Neutrophil (primary cell): ENCODE measurements around the gene HAP1.

Source experiments
- H3K27ac ChIP-seq: fragments of 200-600 bp; sonication (generic); 2 replicates; pipeline ENCODE4 v1.5.1; 2016; ENCODE audit warnings: mild to moderate bottlenecking, moderate library complexity
- H3K27me3 ChIP-seq: fragments of 200-600 bp; sonication (generic); 2 replicates; pipeline ENCODE4 v1.6.0; 2016; ENCODE audit warnings: mild to moderate bottlenecking
- H3K36me3 ChIP-seq: fragments of 200-600 bp; sonication (generic); 2 replicates; pipeline ENCODE4 v1.5.1; 2017
- H3K4me1 ChIP-seq, 2 experiments: fragments of 200-600 bp in 1 of 2; sonication (generic) in 1 of 2; 1 replicate in 1 of 2; 2 replicates in 1 of 2; pipeline versions ENCODE4 v1.5.1 to v1.6.1; 2013 to 2016; ENCODE audit warnings: low read depth in 1 of 2, low read length in 1 of 2, mild to moderate bottlenecking in 1 of 2, moderate library complexity in 1 of 2; ENCODE audit not compliant: control insufficient read depth in 1 of 2, insufficient read depth in 1 of 2
- H3K4me3 ChIP-seq, 2 experiments: fragments of 200-600 bp in 1 of 2; sonication (generic) in 1 of 2; 1 replicate in 1 of 2; 2 replicates in 1 of 2; pipeline ENCODE4 v1.5.1; 2013 to 2016; ENCODE audit warnings: low read depth in 1 of 2, low read length in 1 of 2, mild to moderate bottlenecking in 1 of 2, moderate library complexity in 1 of 2
- H3K9me3 ChIP-seq: fragments of 200-600 bp; sonication (generic); 2 replicates; pipeline ENCODE4 v1.5.1; 2016
- CTCF ChIP-seq: fragments of 200-600 bp; sonication (generic); IDR thresholded peaks from 2 replicates; pipeline ENCODE4 v1.5.1; 2016; ENCODE audit warnings: antibody characterized with exemption

HAP1 gene

GRCh38 chr17:41731836-41732235 lies 2.6 kb downstream of the HAP1 start:
- Histone ChIP-seq H3K9me3 (no peaks in the 10 kb centered on the region), H3K4me3 (no peak overlapping the region), H3K27me3 (peaks cover 68% of the 10 kb centered on the region), H3K36me3 (no peaks in the 10 kb centered on the region), H3K4me1 (peaks cover 0 to 3% of the 10 kb centered on the region in 2 experiments), H3K27ac (no peak overlapping the region)
- no peak for TF ChIP-seq CTCF

GRCh38 chr17:41730479-41730878 lies 4.0 kb downstream of the HAP1 start:
- no peaks in the 10 kb centered on the region for H3K36me3 ChIP-seq
- no peaks in the 10 kb centered on the region for H3K9me3 ChIP-seq
- H3K27me3 ChIP-seq = peaks cover 54% of the 10 kb centered on the region
- TF ChIP-seq CTCF = no peak
- H3K27ac ChIP-seq = no peak overlapping the region
- H3K4me1 ChIP-seq = peaks cover 0 to 3% of the 10 kb centered on the region in 2 experiments
- no peak overlapping the region for H3K4me3 ChIP-seq

- Histone ChIP-seq H3K27ac (no peak overlapping the region), H3K9me3 (no peaks in the 10 kb centered on the region)
- no peak for TF ChIP-seq CTCF
Measured at GRCh38 chr17:41728056-41728455, 6.4 kb downstream of the HAP1 start.

GRCh38 chr17:41725134-41725533 lies 9.3 kb downstream of the HAP1 start:
- Histone ChIP-seq H3K9me3 (no peaks in the 10 kb centered on the region), H3K36me3 (no peaks in the 10 kb centered on the region), H3K4me3 (no peak overlapping the region), H3K4me1 (no peaks in the 10 kb centered on the region), H3K27ac (no peak overlapping the region), H3K27me3 (peaks cover under 1% of the 10 kb centered on the region)
- TF ChIP-seq CTCF = no peak

More at GRCh38 chr17:41728056-41728455, 6.4 kb downstream of the HAP1 start:
- Histone ChIP-seq H3K4me3 (no peak overlapping the region), H3K27me3 (peaks cover 30% of the 10 kb centered on the region), H3K4me1 (no peaks in the 10 kb centered on the region), H3K36me3 (no peaks in the 10 kb centered on the region)

- no peak overlapping the region for H3K4me3 ChIP-seq
- no peaks in the 10 kb centered on the region for H3K27me3 ChIP-seq
- no peak for TF ChIP-seq CTCF
Measured at GRCh38 chr17:41724476-41725050, 9.9 kb downstream of the HAP1 start.

More at GRCh38 chr17:41724476-41725050, 9.9 kb downstream of the HAP1 start:
- H3K9me3 ChIP-seq = no peaks in the 10 kb centered on the region
- H3K4me1 ChIP-seq = no peaks in the 10 kb centered on the region
- no peak overlapping the region for H3K27ac ChIP-seq
- no peaks in the 10 kb centered on the region for H3K36me3 ChIP-seq
